GM18858 (cell line): ENCODE data around the gene ARRDC2.
"Not testable (repeated sequence)": the region's sequence is repeated elsewhere in the genome, so short reads cannot be mapped to it uniquely, and the experiment has no call there.

Experiments
- ATAC-seq: cut with Tn5 transposase; IDR thresholded peaks from one replicate; pipeline ENCODE4 v1.9.1; 2021; ENCODE audit not compliant: unreplicated experiment

The ARRDC2 gene

GRCh38 chr19:17989425-17990094 is 18.4 kb upstream of the ARRDC2 start:
- ATAC-seq, result no peak

DNA sequence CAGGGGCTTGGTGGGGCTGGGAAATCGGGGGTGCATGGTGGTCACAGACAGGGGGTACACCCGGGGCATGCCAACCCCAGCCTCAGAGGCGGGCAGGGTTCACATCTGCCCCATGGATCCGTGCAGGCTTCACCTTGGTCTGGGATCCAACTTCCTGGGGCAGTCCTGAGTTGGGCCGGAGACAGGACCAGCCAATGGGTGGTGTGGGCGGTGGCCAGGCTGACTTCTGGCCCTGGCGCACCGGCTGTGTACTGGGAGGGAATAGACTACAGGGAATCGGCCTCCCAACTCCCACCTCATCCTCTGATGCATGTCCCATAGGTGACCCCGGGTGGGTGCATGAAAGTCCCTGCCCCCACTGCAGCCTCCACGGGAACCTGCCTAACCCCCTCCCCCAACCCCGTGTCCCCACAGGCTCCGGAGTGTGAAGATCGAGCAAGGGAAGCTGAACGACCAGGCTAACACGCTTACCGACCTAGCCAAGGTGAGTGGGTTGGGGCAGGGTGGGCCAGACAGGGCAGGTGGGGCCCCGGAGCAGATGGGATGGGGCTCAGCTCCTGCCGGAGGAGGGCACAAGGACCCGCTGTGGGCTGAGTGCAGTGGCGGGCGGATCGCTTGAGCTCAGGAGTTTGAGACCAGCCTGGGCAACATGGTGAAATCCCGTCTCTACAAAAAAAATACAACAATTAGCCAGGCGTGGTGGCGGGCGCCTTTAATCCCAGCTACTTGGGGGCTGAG is 14.7 kb upstream of the ARRDC2 start:
- no peak for ATAC-seq

DNA sequence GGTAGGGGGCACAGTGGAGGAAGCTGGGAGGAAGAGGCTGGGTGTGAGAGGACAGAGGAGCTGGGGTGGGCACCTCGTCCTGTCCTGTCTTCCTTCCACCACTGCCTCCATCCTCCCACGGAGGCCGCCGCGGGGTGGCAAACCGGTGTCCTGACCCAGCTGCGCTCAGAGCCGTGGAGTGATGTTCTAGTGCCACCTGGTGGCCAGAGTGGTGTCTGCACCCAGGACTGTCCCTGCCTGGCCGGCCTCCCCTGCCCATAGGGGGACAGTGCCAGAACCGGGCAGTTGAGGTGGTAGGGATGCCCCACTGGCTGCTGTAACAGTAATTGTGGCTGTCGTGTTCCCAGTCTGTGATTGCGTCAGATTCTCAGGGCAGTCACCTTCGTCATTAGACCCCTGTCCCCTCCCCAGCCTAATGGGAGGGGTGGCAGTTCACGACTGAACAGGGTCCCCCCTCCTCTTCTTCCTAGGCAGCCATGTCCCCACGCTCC is 11.1 kb upstream of the ARRDC2 start:
- no peak for ATAC-seq

GRCh38 chr19:17997969-17998826 is 9.8 kb upstream of the ARRDC2 start:
- ATAC-seq, result no peak

GRCh38 chr19:17998827-17999150 is 9.2 kb upstream of the ARRDC2 start:
- no peak for ATAC-seq

GRCh38 chr19:17999684-18000479 is 8.1 kb upstream of the ARRDC2 start:
- no peak for ATAC-seq

GRCh38 chr19:18000480-18000914 is 7.5 kb upstream of the ARRDC2 start:
- no peak for ATAC-seq

DNA sequence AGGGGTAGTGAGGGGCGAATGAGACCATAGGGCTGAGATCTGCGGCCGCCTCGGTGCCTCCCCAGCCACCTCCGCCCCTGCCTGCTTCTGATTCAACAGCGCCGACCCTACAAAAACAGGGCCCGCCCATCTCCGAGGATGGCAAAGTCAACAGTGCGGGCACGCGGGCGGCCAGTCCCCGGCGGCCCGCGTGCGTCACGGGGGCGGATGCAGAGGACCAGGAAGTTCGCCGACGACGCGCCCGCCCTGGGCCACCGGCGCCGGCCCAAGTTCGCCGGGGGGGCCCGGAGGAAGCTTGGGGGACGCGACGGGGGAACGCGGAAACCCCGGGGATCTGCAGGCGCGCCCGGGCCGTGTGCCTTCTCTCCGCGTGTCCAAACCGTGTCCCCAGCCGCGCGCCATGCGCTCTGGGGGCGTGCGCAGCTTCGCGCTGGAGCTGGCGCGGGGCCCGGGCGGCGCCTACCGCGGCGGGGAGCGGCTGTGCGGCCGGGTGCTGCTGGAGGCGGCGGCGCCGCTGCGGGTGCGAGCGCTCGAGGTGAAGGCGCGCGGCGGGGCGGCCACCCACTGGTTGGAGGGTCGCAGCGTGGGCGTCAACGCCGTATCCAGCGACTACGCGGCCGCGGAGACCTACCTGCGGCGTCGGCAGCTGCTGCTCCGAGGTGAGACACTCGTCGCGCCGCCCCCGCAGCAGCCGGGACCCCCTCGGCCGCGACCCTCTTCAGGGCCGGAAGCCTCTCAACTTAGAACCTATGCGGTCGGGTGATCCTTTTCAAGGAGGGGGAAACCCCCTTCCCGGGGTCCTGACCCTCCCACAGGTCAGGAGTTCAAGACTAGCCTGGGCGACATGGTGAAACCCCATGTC is 6.8 kb upstream of the ARRDC2 start:
- no peak for ATAC-seq

GRCh38 chr19:18001777-18002345 is 6.1 kb upstream of the ARRDC2 start:
- ATAC-seq, result no peak

DNA sequence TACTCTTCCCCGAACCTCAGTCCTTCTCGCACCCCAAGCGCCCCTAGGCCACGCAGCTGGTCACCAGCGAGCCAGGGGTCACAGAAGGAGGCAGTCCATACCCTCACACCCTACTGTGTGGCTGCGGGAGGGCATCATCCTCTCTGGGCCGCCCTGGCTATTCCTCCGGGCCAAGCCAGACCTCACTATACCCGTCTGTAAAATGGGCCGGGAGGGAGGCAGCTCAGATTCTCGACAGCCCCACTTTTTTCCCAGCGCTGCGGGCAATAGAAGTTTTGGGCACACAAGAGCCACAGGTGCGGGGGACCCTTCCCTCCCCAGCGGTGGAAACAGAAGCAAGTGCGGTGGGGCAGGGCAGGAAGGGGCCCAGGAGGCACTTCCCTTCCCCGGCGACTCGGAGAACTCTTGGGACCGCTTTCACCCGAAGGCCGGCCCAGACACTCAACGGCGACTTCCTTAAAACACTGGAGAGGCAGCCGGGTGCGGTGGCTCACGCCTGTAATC is 5.6 kb upstream of the ARRDC2 start:
- ATAC-seq, result no peak

DNA sequence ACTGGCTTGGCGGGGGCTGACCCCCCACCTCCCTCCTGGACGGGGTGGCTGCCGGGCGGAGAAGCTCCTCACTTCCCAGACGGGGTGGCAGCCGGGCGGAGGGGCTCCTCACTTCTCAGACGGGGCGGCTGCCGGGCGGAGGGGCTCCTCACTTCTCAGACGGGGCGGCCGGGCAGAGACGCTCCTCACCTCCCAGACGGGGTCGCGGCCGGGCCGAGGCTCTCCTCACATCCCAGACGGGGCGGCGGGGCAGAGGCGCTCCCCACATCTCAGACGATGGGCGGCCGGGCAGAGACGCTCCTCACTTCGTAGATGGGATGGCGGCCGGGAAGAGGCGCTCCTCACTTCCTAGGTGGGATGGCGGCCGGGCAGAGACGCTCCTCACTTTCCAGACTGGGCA is 2.2 kb upstream of the ARRDC2 start:
- not testable (repeated sequence) for ATAC-seq

- peak; percentile 47 for ATAC-seq
These were observed 690 bp upstream of the ARRDC2 start for GRCh38 chr19:18007044-18007916.

- no peak for ATAC-seq
These were observed 844 bp downstream of the ARRDC2 start for GRCh38 chr19:18008814-18009213.

- ATAC-seq, result no peak
These were observed 1.6 kb downstream of the ARRDC2 start for GRCh38 chr19:18009412-18010066.

DNA sequence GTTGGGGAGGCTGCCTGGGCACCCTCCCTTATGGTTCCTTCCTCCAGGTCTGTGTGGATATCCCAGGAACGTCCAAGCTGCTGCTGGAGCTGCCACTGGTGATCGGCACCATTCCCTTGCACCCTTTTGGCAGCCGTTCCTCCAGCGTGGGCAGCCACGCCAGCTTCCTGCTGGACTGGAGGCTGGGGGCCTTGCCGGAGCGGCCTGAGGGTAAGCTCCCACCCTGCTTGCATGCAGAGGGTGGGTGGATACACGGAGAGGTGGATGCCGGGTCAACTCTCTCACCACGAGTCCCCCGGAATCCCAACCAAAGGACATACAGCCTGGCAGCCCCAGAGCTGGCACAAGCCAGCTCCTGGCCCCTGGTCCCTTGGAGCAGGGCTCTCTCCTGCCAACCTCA is 2.2 kb downstream of the ARRDC2 start:
- no peak for ATAC-seq

DNA sequence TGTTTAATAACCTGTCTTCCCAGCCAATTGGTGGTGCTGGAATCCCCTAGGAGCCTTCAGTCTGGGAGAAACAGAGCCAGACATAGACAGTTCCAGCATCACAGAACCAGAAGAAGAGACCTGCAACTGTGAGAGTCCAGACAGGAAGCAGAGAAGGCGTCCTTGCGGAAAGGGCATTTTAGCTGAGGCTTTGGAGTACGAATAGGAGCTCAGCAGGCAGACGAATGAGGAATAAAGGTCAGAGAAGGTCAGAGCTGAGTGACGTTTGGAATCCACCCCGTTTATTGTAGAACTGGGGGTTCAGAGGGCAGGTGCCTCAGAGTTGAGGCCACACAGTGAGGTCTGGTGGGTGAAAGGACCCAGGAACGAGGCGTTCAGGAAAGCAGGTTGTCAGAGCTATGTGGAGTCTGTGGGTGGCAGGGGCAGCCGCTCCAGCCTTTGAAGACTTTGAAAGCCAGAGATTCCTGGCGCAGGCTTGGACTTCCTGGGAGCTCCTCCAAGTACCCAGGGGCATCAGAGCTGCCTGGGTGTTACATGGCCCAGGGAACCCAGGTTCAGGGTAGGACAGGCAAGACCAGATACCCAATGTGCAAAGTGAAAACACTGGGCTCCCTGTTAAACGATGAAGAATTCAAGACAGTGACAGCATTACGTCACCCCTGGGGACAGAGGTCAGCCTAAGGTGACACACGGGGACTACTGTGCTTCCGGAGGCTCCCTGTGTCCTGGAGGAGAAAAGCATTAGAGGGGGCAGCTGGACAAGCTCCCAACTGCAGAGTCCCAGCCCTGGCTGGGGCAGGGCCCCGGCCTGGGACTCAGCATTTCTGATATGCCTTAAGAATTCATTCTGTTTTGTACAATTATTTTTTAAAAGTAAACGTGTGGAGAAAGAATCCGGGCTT is 5.5 kb downstream of the ARRDC2 start:
- no peak for ATAC-seq

GRCh38 chr19:18014197-18014596 is 6.2 kb downstream of the ARRDC2 start:
- no peak for ATAC-seq
